ENCODE results near the gene FAM180B.
"Not testable (repeated sequence)": the region's sequence is repeated elsewhere in the genome, so short reads cannot be mapped to it uniquely, and the experiment has no call there.

GRCh38 chr11:47546274-47546673, 40.2 kb upstream of the FAM180B start:
- not testable (repeated sequence) for TF ChIP-seq SUZ12 (IDR thresholded peaks at IDR 0.05); NFRKB (IDR thresholded peaks at IDR 0.05); FOXM1 (IDR thresholded peaks at IDR 0.05; ENCODE audit: borderline replicate concordance); ZNF384 (IDR thresholded peaks at IDR 0.05)

Data from HEK293T (cell line).